Measurements from ENCODE around the gene BIRC2.
"Not testable (repeated sequence)": the region's sequence is repeated elsewhere in the genome, so short reads cannot be mapped to it uniquely, and the experiment has no call there.

The BIRC2 gene

GRCh38 chr11:102323542-102324251, 23.3 kb upstream of the BIRC2 start:
- DNase-seq, result no peak

GRCh38 chr11:102325088-102325487, 21.9 kb upstream of the BIRC2 start:
- DNase-seq, result no peak

DNA sequence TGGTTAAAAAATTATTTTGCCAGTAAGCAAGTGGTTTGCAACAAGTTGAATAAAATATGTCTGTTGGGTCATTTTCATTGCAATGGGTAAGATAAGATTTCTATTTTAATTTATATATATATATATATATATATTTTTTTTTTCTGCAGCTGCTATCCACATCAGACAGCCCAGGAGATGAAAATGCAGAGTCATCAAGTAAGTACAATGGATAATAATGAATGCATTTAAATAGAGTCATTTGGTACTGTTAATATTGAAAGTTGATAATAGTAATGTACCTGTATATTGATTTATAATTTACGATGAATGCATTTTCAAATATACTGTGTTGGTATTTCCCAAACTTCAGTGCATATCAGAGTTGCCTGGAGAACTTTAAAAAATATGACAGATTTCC, 18.3 kb upstream of the BIRC2 start:
- no peak for DNase-seq

- no peak for DNase-seq
Observed at GRCh38 chr11:102330231-102330630, 16.8 kb upstream of the BIRC2 start.

DNA sequence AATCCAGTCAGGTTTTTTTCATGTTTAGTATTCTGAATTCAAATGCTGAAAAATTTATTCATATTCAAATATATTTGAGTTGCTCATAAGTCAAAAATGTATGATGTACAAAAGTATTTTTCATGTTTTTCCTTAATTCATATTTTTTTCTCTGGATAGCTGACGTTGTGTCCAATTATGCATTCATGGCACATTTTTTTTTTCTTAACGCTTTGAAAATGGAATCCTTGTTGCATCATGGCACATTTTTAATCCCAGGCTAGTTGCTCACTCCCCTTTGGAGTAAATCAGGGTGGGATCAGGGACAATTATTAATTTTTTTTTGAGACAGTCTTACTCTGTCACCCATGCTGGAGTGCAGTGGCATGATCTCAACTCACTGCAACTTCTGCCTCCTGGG, 15.7 kb upstream of the BIRC2 start:
- DNase-seq, result no peak

DNA sequence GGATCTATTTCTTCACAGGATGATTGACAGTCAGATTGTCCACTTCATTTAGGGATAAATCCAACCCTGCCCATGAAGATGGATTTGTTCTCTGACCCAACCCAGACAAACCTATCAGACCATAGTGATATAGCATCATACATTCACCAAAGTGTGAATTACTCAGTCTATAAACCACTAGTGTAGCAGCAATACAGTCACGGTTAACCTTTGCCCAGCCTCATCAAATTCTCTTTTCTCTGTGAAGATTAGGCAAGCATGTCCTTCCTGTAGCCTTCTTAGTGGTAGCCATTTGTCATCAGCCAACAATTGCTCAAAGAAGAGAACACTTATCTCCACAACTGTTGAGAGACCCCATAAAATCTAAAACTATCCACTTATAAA, 14.4 kb upstream of the BIRC2 start:
- DNase-seq, result no peak

DNA sequence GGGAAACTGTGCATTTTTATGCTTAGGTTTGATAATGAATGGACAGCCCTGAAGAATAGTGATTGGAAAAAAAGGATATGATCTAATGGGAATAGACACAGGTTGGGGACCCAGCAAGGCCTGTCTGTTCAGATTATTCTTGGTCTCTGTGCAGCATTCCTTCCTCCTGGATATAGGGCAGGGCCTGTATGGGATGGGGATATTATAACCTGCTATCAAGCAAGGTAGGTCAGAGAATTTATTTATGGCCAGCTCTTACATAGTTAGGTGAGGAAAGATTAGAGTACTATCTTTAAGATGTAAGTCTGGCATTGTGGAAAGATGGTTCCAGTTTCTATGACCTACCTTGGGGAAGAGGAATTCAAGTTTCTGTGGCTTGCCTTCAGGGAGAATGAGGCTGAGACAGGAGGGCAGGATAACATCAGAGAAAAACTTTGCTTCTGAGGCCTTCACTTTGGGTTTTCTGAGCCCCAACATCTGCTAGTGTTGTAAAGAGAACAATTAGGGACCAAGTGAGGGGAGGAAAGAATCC, 8.5 kb upstream of the BIRC2 start:
- no peak for DNase-seq

- DNase-seq, result not testable (repeated sequence)
Observed at GRCh38 chr11:102341311-102341710, 5.7 kb upstream of the BIRC2 start.

DNA sequence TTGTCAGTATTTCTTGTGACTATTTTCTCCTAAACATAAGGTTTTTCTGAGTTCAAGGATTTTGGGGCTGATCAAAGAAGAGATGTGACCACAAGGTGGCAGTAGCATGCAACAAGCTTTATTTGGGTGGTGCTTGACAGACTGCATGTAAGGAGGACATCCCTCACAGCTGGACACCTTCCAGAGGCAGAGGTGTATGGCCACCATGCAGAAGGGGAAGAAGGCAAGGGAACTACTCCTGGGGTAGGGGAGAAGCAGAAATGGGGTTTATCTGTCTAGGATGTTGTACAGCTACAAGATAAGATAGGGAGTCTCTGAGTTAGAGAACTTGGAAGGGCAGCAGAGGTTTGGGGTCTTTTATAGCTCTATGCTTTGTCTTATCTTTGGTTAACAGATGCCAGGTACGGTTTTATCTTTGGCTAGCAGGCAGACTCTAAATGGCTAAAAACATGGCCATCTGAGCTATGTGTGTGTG, 5.1 kb upstream of the BIRC2 start:
- DNase-seq, result no peak

- DNase-seq, result no peak
Observed at GRCh38 chr11:102343809-102344208, 3.2 kb upstream of the BIRC2 start.

DNA sequence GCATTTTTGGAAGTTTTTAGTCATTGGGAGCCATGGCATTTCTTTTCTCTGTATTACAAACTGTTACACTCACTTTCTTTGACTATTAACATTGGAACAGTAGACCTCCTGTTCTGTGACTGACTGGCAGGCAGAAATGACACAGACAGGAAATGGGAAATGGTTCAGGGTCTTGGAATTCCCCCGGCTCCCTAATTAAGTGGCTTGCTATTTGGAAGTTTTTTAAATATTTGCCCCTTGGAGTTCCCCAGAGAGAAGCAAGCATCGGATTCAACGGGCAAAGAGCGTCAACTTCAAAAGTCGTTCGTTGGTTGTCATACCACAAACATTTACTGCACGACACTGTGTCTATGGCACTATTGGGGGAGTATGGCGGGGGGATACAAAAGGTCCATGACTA, 1.1 kb upstream of the BIRC2 start:
- DNase-seq, result no peak

GRCh38 chr11:102346456-102346747, 612 bp upstream of the BIRC2 start:
- DNase-seq, result no peak

GRCh38 chr11:102347462-102348370, 702 bp downstream of the BIRC2 start:
- peak in 1 of 2 experiments; percentile 10 for DNase-seq

- no peak for DNase-seq
Observed at GRCh38 chr11:102357116-102357515, 10.1 kb downstream of the BIRC2 start.

GRCh38 chr11:102359372-102359771, 12.4 kb downstream of the BIRC2 start:
- no peak for DNase-seq

DNA sequence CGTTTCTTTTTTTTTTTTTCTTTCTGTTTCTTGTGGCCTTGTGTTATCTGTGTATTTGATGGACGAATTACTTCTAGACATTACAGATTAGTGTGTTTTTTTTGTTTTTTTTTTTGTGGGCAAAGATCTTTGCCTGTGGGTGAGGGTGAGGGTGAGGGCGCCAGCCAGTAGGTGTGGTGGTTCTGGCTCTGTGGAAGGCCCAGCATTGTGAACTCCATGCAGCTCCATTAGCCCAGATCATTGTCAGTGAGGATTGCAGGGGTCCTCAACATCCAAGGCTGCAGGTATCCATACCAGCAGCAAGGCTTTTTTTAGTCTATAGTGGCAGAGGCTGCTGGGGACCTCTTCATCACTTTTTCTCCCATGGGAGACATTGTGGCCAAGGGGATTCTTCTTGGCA, 13.7 kb downstream of the BIRC2 start:
- no peak for DNase-seq

- DNase-seq, result no peak
Observed at GRCh38 chr11:102361086-102362031, 14.3 kb downstream of the BIRC2 start.

GRCh38 chr11:102364991-102365390, 18.0 kb downstream of the BIRC2 start:
- DNase-seq, result no peak

GRCh38 chr11:102367364-102367763, 20.4 kb downstream of the BIRC2 start:
- DNase-seq, result no peak

DNA sequence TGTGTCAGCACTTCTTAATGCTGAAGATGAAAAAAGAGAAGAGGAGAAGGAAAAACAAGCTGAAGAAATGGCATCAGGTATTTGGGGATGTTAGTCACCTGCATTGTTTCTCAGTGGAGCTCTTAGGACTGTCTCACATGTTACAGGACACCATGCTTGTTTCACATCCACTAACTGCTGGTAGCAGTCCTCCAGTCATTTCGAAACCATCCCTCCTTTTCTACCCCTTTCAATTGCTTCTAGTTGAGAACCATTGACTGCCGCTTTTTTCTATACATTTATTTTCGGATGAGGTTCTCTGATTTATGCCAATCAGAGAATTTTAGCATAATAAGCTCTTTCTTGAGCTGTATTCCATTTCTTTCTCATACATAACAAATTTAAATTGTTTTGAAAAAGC, 21.5 kb downstream of the BIRC2 start:
- DNase-seq, result no peak

DNA sequence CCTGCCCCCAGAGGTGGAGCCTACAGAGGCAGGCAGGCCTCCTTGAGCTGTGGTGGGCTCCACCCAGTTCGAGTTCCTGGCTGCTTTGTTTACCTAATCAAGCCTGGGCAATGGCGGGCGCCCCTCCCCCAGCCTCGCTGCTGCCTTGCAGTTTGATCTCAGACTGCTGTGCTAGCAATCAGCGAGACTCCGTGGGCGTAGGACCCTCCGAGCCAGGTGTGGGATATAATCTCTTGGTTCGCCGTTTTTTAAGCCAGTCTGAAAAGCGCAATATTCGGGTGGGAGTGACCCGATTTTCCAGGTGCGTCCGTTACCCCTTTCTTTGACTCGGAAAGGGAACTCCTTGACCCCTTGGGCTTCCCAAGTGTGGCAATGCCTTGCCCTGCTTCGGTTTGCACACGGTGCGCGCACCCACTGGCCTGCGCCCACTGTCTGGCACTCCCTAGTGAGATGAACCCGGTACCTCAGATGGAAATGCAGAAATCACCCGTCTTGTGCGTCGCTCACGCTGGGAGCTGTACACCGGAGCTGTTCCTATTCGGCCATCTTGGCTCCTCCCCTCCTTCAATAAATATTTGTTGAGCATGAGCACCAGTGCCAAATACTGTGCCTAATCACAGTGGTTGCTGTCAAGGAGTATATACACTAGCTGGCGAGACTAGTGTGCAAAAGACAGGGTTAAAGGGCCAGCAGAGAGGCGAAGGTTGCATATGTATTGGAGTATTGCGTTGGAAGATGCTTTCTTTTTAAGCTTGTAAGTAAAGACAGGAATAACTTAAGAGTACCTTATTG, 27.8 kb downstream of the BIRC2 start:
- not testable (repeated sequence) for DNase-seq
